NCI-H446 (cell line): Measurements from ENCODE around the gene MC1R.

ENCODE experiments used
- DNase-seq, 2 experiments: peaks; one replicate each; lab custom pipeline; 2025; lab: John Stamatoyannopoulos, UW

Gene MC1R

DNA sequence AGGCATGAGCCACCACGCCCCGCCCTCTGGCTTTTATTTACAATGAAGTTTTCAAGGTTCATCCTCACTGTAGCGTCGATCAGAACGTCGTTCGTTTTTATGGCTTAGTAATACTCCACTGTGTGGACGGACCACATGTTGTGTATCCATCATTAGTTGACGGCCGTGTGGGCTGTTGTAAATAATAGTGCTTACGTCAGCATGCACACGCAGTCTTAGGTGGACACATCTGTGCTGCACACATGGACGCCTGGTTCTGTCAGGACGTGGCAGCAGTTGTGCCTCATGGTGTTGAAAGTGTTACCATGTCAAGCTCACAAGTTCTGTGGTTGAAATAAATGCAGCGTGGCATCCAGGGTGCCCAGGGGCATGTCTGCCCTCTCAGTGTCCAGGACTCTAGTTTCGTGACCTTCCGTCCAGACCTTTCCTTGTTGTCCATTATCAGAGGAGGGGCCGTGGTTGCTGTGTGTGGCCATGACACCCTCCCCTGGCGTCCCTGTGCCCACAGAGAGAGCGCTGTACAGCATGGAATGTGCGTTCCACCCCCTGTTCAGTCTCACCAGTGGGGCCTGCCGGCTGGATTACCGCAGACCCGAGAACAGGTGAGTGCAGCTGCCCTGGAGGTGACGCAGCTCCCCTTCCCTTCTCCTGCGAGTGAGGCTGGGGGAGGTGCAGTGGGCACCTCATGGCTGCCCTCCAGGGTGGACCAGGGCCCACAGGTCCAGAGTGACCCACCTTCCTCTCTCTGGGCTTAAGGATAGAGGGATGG lies 23.0 kb upstream of the MC1R start:
- DNase-seq = no peak

DNA sequence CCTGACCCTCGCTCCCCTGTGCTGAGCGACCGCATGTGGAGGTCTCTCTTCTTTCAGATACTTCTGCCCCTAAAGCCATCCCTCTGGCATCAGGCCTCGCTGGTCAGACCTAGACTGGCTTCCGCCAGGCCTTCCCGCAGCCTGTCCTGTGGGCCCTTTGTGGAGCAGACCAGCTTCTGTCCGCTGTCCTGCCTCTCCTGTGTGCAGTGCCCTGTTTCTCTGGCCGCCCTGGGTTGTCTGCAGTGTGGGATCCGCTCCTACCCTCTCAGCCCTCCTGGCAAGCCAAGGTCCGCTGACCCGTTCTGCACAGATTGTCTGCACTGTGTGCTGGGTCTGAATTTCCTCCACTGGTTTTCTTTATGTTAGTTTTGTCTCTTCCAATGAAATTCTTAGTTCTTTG lies 21.5 kb upstream of the MC1R start:
- no peak for DNase-seq

DNA sequence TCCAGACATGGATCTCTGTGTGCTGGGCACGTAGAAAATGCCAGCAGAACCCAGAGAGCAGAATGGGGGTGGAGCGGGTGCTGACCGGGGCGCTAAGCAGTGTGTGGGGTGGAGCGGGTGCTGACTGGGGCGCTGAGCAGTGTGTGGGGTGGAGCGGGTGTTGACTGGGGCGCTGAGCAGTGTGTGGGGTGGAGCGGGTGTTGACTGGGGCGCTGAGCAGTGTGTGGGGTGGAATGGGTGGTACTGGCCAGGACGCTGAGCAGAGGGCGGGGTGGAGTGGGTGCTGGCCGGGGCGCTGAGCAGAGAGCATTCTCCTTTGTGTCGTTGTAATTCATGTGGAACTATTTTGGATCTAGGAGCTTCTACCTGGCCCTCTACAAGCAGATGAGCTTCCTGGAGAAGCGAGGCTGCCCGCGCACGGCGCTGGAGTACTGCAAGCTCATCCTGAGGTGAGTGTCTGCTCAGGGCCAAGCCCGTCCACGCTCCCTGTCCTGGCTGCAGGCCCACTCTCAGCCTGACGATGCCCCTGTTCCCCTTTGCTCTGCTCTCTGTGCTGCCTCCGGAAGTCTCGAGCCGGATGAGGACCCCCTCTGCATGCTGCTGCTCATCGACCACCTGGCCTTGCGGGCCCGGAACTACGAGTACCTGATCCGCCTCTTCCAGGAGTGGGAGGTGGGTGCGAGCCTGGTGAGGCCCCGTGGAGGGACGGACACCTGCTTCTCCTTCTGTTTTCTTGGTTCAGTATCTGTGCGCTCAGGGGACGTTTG lies 20.3 kb upstream of the MC1R start:
- DNase-seq = no peak

DNA sequence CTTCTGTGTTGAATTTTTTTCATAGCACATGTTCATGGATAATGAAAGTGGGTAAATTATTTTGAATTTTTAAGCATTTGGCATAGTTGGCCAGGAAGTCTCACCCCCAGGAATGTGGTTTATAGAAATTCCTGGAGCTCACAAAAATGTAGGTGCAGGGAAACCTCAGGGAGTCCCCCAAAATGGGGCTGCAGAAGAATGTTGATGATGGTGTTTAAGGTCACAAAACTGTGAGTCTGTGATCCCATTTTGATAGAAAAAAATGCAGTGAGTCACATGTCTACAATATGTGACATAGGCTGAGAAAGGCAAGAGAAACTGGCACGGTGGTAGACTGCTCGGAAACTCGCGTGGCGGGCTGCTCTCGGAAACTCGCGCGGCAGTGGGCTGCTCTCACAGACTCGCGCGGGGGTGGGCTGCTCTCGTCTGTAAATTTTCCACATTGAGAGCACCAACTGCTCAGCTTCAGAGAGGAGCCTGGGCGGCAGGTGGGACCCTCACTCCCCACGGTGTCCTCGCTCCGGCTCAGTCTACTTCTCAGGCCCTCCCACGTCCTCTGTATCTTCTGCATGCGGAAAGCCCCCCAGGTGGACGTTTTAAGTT lies 18.7 kb upstream of the MC1R start:
- DNase-seq = no peak

DNA sequence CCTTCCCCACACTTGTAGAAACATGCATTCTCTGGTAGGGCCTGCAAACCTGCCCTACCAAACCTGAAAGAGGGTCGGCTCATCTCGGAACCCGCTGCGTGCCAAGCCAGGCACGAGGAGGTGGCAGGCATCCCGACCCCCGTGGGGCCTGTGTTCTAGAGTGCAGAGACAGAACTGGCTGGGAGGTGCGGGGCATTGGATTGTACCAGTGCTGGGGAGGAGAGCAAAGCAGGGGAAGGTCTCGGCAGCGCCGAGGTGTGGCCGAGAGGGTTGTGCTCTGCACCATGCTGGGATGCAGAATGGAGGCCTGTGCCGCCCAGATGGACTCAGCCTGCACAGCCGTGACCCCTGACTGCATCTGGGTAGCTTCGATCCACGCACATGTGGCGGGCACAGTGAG lies 17.8 kb upstream of the MC1R start:
- no peak for DNase-seq

DNA sequence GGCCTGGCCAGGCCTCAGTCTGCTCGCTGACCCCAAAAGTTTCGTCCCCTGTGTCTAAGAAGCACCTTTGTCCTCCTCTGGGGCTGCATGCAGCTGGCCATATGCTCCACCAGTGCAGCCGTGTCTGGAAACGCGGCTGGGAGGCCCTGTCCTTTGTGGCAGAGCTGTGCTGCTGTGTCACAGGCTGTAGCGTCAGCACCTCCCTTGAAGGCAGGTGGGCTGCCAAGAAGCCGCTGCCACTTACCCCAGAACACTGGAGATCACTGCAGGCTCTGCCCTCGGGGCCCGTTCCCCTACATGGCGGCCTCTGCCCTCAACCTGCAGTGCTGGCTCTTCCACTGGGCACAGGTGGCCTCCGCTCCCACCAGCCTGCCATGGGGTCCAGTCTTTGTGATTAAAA lies 15.7 kb upstream of the MC1R start:
- no peak for DNase-seq

DNA sequence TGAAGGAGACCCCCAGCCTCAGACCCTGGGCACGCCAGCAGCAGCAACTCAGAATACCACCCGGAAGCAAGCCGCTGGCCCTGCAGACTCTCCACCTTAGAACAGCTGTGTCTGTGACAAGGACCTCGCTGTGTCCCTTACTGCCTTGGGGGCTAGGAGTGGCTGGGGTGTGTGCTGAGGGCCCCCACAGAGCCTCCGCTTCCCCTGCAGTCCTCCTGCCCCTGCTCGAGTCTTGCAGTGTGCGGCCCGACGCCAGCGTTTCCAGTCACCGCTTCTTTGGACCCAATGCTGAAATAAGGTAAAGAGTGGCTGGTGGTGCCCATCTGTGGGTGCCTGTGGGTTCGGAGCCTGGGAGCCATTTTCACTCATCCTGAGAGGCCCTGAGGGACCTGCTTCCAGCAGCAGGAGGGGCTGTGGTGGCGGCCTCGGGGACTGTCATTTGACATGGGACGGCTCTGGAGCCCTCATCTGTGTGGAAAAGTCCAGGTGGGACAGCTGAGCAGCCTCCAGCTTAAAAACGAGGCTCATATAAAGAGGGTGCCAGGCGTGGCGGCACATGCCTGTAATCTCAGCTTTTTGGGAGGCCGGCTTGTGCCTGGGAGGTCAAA lies 14.7 kb upstream of the MC1R start:
- no peak for DNase-seq

DNA sequence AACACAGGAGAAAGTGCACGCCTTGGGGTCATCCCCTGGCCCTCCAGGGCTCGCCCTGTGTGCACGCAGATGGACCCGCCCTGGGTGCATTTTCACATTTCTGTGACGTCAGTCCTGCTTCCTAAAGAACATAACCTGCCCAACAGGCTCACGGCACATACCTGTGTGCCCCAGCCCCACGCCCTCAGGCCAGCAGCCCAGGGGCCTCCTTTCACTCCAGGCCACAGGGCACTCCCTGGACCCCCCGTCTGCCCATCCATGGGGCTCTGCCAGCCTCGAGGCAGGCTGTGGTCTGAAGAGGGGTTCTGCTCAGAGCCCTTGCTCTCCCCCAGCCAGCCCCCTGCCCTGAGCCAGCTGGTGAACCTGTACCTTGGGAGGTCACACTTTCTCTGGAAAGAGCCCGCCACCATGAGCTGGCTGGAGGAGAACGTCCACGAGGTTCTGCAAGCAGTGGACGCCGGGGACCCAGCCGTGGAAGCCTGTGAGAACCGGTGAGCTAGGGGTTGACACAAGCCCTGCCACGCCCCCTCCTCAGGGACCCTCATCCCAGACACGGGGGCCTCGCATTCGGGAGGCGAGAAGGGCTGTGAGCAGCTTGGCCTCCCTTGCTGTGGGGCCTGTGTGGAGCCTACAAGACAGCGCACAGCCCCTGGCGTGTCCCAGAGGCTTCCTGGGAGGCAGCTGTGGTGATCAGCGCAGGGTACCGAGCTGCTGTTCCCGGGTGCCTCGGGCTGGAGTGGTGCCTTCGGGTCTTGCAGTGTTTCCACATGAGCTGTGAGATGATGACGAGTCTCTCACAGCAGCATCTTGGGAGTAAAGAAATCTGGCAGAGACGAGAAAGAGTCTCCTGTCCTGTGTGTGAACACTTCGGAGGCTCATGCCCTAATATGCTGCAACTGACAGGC lies 13.8 kb upstream of the MC1R start:
- DNase-seq = no peak

DNA sequence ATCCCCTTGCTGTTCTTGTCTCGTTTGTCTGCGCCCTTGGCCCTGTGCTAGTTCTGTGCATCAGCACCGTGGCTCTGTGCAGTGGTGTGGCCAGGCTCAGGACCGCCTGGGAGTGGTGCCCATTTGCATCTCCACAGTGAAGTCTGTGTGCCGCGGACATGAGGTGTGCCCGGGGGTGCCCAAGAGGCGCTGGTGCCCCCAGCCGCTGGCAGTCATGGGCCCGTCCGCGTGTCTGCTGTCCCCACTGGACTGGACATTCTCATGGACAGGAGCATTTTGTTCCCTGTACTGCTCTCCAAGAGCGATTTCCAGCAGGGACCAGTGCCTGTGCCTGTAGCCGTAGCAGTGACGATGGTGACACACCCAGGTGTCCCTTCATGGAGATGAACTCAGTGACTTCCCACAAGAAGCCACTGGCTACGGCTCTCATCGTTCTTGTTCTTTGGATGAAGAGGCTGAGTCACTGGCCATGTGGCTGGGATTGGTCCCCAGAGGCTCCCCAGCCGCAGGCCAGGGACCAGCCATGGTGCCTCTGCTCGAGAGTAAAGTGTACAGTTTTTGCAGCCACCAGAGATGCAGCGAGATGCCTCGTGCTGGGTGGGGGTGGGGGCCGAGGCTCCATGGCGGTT lies 13.0 kb upstream of the MC1R start:
- no peak for DNase-seq

DNA sequence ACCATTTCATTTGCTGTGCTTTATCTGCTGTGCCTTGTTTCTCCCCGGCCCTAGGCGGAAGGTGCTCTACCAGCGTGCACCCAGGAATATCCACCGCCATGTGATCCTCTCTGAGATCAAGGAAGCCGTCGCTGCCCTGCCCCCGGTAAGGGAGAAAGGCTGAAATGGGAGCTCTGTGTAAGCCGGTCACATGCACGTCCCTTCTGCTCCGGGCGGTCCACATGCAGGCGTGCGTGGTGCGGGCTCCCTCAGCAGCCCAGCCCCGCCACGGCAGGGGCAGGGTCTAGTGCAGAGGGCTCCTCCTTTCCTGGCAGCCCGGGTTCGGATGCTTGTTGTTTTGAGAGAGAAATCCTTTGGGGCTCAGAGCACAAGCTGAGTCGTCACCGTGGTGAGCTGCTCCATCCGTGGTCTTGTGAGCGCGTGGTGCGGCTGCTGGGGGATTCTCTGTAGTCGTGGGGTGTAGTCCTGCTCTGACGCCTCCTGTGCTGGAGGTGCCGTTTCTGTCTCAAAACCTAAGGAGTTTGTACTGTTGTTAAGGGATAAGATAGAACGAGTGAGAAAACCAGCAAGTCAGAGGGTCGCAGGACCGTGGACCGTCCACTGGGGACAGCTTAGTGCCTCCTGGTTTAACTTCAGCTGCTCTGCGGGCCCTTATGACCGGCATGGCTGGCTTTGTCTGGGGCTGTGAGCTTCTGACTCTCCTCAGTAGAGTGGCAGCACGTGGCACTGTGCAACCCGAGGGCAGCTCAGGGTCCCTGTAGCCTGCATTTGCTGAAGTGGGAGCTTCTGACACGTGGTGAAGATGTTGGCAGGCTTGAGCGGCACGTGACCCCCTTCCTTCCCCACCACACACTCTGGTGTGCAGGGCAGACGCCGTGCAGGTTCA lies 12.3 kb upstream of the MC1R start:
- DNase-seq = no peak

DNA sequence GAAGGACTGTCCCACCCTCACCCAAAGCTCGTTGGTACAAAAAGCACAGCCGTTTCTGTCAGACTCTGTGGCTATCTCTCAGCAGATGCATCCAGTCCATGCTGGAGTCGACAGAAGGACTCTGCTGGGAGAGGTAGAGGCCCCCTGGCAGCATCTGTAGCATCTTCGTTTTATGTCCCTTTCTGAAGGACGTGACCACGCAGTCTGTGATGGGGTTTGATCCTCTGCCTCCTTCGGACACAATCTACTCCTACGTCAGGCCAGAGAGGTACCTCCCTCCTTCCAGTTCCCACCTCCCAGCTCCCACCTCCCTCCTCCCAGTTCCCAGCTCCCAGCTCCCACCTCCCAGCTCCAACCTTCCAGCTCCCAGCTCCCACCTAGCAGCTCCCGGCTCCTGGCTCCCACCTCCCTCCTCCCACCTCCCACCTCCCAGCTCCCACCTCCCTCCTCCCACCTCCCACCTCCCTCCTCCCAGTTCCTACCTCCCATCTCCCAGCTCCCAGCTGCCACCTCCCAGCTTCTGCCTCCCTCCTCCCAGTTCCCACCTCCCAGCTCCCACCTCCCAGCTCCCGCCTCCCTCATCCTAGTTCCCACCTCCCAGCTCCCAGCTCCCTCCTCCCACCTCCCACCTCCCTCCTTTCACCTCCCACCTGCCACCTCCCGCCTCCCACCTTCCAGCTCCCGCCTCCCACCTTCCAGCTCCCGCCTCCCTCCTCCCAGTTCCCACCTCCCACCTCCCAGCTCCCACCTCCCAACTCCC lies 11.4 kb upstream of the MC1R start:
- no peak for DNase-seq

DNA sequence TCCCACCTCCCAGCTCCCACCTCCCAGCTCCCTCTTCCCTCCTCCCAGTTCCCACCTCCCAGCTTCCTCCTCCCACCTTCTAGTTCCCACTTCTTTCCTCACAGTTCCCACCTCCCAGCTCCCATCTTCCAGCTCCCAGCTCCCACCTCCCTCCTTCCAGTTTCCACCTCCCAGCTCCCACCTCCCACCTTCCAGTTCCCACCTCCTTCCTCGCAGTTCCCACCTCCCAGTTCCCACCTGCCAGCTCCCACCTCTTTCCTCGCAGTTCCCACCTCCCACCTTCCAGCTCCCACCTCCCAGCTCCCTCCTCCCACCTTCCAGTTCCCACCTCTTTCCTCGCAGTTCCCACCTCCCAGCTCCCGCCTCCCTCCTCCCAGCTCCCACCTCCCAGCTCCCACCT lies 10.4 kb upstream of the MC1R start:
- no peak for DNase-seq

DNA sequence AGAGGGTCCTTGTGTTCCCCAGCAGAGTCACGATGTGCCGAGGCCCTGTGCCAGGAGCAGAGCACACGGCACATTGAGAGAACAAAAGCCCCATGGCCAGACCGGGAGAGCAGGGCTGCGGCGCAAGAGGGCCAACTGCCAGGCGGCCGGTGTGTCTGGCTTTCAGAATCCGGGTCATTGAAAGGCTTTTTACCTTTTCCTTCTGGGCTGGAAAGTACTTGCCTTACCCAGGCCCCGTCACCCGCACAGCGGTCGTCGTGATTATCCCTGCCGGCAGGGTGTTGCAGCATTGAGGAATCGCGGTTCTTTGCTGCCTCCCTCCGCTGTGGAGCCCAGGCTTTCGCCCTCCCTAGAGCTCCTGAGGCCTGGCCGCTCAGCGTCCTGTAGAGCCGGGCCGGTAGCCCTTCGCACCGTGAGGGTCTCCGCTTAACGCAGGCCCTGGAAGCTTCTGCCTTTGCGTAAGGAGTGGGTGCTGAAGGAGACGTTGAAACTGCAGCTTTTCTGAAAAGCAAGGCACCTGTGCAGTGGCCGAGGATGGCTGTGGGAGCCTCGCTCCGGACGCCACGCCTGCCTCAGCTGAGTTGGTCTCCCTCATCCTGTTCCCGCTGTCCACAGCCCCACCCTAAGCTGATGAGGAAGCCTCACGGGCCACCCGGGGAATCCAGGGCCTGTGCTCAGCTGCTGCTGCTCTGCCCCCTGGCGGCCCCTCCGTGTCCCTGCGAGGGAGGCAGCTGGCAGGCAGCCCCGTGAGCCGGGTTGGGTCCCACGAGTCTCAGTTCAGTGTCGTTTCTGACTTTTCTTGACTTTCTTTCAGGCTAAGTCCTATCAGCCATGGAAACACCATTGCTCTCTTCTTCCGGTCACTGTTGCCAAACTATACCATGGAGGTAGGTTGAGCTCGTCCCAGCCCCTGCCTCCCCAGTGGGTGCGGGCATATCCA lies 8.6 kb upstream of the MC1R start:
- DNase-seq = peak in 1 of 2 experiments; percentile 11

DNA sequence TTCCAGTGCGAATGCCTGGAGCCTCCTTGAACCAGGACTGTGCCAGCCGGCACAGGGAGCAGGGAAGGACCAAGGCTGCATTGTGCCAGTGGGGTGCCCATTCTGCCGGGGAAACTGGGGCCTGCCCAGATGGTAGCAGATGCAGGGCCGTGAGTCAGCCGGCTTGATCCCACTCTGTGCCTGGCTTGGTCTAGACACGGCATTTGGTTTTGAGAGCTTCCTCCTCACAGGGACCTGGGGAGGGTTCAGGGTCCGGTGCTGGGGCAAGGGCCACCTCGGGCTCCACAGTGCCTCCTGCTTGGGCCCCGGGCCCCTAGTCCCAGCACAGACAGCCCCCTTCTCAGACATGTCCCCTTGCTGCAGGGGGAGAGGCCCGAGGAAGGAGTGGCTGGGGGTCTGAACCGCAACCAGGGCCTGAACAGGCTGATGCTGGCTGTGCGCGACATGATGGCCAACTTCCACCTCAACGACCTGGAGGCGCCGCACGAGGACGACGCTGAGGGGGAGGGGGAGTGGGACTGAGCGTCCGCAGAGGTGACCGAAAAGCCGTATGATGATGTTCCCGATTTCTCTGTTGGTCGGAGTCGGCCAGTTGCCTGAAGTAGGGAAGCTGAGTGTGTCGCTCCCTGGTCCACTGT lies 7.8 kb upstream of the MC1R start:
- DNase-seq = no peak

DNA sequence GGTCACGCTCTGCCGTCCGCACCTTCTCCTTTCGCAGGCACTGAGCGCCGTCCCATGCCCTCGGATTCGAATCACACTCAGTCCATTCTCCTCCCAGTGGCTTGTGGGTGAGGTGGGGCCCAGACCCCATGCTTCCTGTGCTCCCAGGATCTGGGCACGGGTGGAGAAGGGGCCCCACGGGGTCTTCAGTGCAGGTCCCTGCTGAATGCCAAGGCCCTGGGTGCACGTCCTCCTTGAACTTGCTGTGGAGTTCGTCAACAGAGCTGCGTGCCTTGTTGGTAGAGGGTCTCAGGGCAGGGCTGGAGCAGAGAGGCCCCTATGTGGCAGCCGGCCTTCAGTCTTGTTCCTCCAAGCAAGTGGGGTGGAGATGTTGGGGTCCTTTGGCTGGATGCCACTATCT lies 7.3 kb upstream of the MC1R start:
- DNase-seq = no peak

DNA sequence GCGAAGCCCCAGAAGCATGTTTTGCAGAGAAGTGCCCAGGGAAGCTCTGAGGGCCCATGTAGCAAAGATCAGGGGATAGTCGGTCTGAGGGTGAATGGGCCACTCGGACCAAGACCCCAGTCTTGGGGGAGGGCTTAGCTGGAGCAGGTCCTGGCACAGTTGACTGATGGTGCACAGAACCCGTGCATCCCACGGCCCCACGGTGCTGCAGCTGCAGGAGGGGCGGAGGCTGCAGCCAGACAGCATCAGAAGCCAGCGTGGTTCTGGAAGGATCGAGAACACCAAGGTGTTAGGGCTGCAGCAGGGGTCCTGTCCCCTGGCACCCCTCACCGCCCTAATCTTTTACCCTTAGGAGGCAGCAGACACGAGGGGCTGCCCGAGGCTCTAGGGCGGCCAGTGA lies 6.5 kb upstream of the MC1R start:
- no peak for DNase-seq

DNA sequence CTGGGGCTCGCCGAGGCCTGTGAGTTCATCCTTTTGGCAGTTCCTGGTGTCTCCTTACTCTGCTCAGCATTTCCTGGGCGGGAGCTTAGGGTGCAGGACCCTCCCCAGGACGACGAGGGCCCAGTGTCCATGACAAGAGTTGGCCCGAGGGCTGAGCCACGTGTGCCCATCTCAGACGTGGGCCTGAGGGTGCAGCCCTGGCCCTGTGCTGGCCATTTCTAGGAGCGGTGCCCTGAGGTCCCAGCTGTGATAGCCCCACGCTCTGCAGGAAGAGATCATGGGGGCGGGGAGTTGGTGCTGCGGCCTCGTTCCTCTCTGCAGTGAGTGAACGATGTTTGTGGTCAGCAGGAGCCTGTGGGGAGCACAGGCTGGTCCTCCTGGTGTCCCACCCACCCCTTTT lies 6.0 kb upstream of the MC1R start:
- DNase-seq = no peak
